Lung (tissue), 12 donors: ENCODE results near the gene LRRC55. TPM values are rescaled to one million over a fixed set of nuclear protein-coding genes. Genes with fewer than 3 reads are reported as not detected.

Source experiments
- ATAC-seq: fragments of 200-7000 bp; cut with Tn5 transposase; one replicate; pipeline ENCODE4 v1.9.1; 2020; ENCODE audit warnings: moderate number of reproducible peaks; ENCODE audit not compliant: insufficient read depth, low FRiP score
- DNase-seq, 3 donors: peaks; one replicate each; pipeline ENCODE4 v3.0.0-alpha.2; 2013 to 2017
- H3K27ac ChIP-seq, 2 donors: one replicate each; pipeline ENCODE4 v1.5.1; 2013; ENCODE audit warnings: mild to moderate bottlenecking in 2 of 2, moderate library complexity in 2 of 2, control low read depth in 1 of 2, inconsistent platforms in 1 of 2, low read depth in 1 of 2, low read length in 1 of 2
- H3K27me3 ChIP-seq, 3 donors: one replicate each; pipeline ENCODE4 v1.5.1; 2013; ENCODE audit warnings: low read length in 2 of 3; ENCODE audit not compliant: control insufficient read depth in 3 of 3, insufficient read depth in 3 of 3
- H3K36me3 ChIP-seq, 4 donors: one replicate each; pipeline ENCODE4 v1.5.1; 2013; ENCODE audit warnings: low read length in 4 of 4, mild to moderate bottlenecking in 1 of 4, moderate library complexity in 1 of 4; ENCODE audit not compliant: control insufficient read depth in 4 of 4, insufficient read depth in 4 of 4
- H3K4me1 ChIP-seq, 5 donors: one replicate each; pipeline ENCODE4 v1.5.1; 2013; ENCODE audit warnings: low read length in 5 of 5, mild to moderate bottlenecking in 2 of 5, moderate library complexity in 1 of 5; ENCODE audit not compliant: control insufficient read depth in 5 of 5, insufficient read depth in 5 of 5
- H3K4me3 ChIP-seq: one replicate; pipeline ENCODE4 v1.5.1; 2013; ENCODE audit warnings: mild to moderate bottlenecking, control low read depth, moderate library complexity
- H3K9ac ChIP-seq, 2 donors: one replicate each; pipeline ENCODE4 v1.5.1; 2013; ENCODE audit warnings: low read length in 2 of 2, control low read depth in 1 of 2; ENCODE audit not compliant: insufficient read depth in 1 of 2
- H3K9me3 ChIP-seq, 4 donors: one replicate each; pipeline ENCODE4 v1.5.1; 2013; ENCODE audit warnings: low read length in 3 of 4, mild to moderate bottlenecking in 1 of 4, moderate library complexity in 1 of 4; ENCODE audit not compliant: control insufficient read depth in 4 of 4, insufficient read depth in 3 of 4
- WGBS, 2 donors: extraction: QIAGEN DNeasy Blood & Tissue Kit; methylation state at CpG; one replicate each; pipeline ENCODE4 v1.1.7; 2013; 5-methylcytosine and 5-hydroxymethylcytosine counted together
- polyA plus RNA-seq, 2 donors: library from polyadenylated mRNA; stranded (reverse); fragments of 200-250 nt; gene quantifications; one replicate each; pipeline ENCODE4 v1.2.1, GENCODE V29; 2013
- total RNA-seq, 2 donors: library from RNA; depleted of rRNA in 1 of 2; stranded (reverse); fragments of >200 nt in 1 of 2; gene quantifications; one replicate each; pipeline ENCODE4 v1.2.1, GENCODE V29; 2014 to 2021
- TF ChIP-seq, protein P1 (sequence below): IDR thresholded peaks from 2 replicates; pipeline ENCODE4 v1.5.1; 2012; ENCODE audit warnings: mild to moderate bottlenecking; ENCODE audit errors: control extremely low read depth, extremely low read depth
- donor health status: control.
- donor health status: control.
- donor health status: Bipolar disorder and iron deficiency.
- donor health status: healthy.
- donor health status: DM: yes; HTN: yes; CAD: no.

LRRC55 gene
- total and polyA plus RNA-seq, 4 donors: 0.02 to 2.9 (median 0.09) TPM

GRCh38 chr11:57135020-57135751 is 46.6 kb upstream of the LRRC55 start:
- 94 to 97% methylated on average over 3 of the region's 3 CpGs for WGBS, 2 donors
- no peak overlapping the region for H3K9ac ChIP-seq
- no peak overlapping the region for H3K27ac ChIP-seq
- no peaks in the 10 kb centered on the region for H3K36me3 ChIP-seq
- DNase-seq (no peak), ATAC-seq (no peak)
- no peaks in the 10 kb centered on the region for H3K4me1 ChIP-seq
- H3K27me3 ChIP-seq: no peaks in the 10 kb centered on the region
- TF ChIP-seq, protein P1, sequence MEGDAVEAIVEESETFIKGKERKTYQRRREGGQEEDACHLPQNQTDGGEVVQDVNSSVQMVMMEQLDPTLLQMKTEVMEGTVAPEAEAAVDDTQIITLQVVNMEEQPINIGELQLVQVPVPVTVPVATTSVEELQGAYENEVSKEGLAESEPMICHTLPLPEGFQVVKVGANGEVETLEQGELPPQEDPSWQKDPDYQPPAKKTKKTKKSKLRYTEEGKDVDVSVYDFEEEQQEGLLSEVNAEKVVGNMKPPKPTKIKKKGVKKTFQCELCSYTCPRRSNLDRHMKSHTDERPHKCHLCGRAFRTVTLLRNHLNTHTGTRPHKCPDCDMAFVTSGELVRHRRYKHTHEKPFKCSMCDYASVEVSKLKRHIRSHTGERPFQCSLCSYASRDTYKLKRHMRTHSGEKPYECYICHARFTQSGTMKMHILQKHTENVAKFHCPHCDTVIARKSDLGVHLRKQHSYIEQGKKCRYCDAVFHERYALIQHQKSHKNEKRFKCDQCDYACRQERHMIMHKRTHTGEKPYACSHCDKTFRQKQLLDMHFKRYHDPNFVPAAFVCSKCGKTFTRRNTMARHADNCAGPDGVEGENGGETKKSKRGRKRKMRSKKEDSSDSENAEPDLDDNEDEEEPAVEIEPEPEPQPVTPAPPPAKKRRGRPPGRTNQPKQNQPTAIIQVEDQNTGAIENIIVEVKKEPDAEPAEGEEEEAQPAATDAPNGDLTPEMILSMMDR: no peak
- H3K9me3 ChIP-seq: no peaks in the 10 kb centered on the region
- no peak overlapping the region for H3K4me3 ChIP-seq

GRCh38 chr11:57140568-57140967 is 41.2 kb upstream of the LRRC55 start:
- 73 to 78% methylated on average over 2 of the region's 2 CpGs for WGBS, 2 donors
- no peaks in the 10 kb centered on the region for H3K27me3 ChIP-seq
- TF ChIP-seq, protein P1: no peak
- no peak overlapping the region for H3K27ac ChIP-seq
- H3K4me3 ChIP-seq: no peak overlapping the region
- H3K9ac ChIP-seq: no peak overlapping the region
- no peaks in the 10 kb centered on the region for H3K9me3 ChIP-seq
- no peak for DNase-seq
- ATAC-seq: no peak
- H3K4me1 ChIP-seq: no peaks in the 10 kb centered on the region
- no peaks in the 10 kb centered on the region for H3K36me3 ChIP-seq

GRCh38 chr11:57143459-57143858 is 38.3 kb upstream of the LRRC55 start:
- H3K9me3 ChIP-seq: no peaks in the 10 kb centered on the region
- H3K27me3 ChIP-seq: no peaks in the 10 kb centered on the region
- H3K27ac ChIP-seq: no peak overlapping the region
- H3K4me1 ChIP-seq: no peaks in the 10 kb centered on the region
- DNase-seq (no peak), ATAC-seq (no peak)
- no peaks in the 10 kb centered on the region for H3K36me3 ChIP-seq
- H3K4me3 ChIP-seq: no peak overlapping the region
- TF ChIP-seq, protein P1: no peak
- WGBS, 2 donors: 77 to 89% methylated on average over 4 of the region's 4 CpGs
- no peak overlapping the region for H3K9ac ChIP-seq

GRCh38 chr11:57144075-57144474 is 37.7 kb upstream of the LRRC55 start:
- H3K27me3 ChIP-seq: no peaks in the 10 kb centered on the region
- peaks cover 0 to 2% (median 0%) of the 10 kb centered on the region in 4 donors for H3K9me3 ChIP-seq
- no peak overlapping the region for H3K4me3 ChIP-seq
- ATAC-seq (no peak), DNase-seq (no peak)
- TF ChIP-seq, protein P1: no peak
- H3K4me1 ChIP-seq: no peaks in the 10 kb centered on the region
- no peaks in the 10 kb centered on the region for H3K36me3 ChIP-seq
- H3K9ac ChIP-seq: no peak overlapping the region
- no peak overlapping the region for H3K27ac ChIP-seq
- WGBS, 2 donors: 58 to 76% methylated on average over 5 of the region's 5 CpGs
